HG03354 (cell line): ENCODE results near the gene ZNF689.
A peak's percentile ranks its signal among the peaks of the same experiment; 100 is the strongest.
"Not testable (repeated sequence)": the region's sequence is repeated elsewhere in the genome, so short reads cannot be mapped to it uniquely, and the experiment has no call there.

Source experiments
- ATAC-seq: cut with Tn5 transposase; IDR thresholded peaks from one replicate; pipeline ENCODE4 v1.9.1; 2021; ENCODE audit warnings: mild to moderate bottlenecking; ENCODE audit not compliant: unreplicated experiment, poor library complexity, severe bottlenecking

Gene ZNF689

GRCh38 chr16:30637944-30638343 lies 27.8 kb upstream of the ZNF689 start:
- ATAC-seq = no peak

GRCh38 chr16:30637139-30637538 lies 26.9 kb upstream of the ZNF689 start:
- not testable (repeated sequence) for ATAC-seq

GRCh38 chr16:30636599-30636998 lies 26.4 kb upstream of the ZNF689 start:
- ATAC-seq = no peak

GRCh38 chr16:30633526-30633925 lies 23.3 kb upstream of the ZNF689 start:
- ATAC-seq = no peak

GRCh38 chr16:30632454-30632853 lies 22.3 kb upstream of the ZNF689 start:
- ATAC-seq = not testable (repeated sequence)

GRCh38 chr16:30628628-30629540 lies 18.7 kb upstream of the ZNF689 start:
- ATAC-seq = peak; percentile 50

- ATAC-seq = no peak
Observed at GRCh38 chr16:30626236-30626635, 16.0 kb upstream of the ZNF689 start.

GRCh38 chr16:30623536-30624283 lies 13.5 kb upstream of the ZNF689 start:
- ATAC-seq = no peak

GRCh38 chr16:30622455-30623032 lies 12.4 kb upstream of the ZNF689 start:
- no peak for ATAC-seq

GRCh38 chr16:30621765-30622164 lies 11.6 kb upstream of the ZNF689 start:
- ATAC-seq = no peak

- no peak for ATAC-seq
Observed at GRCh38 chr16:30620169-30620568, 10.0 kb upstream of the ZNF689 start.

- no peak for ATAC-seq
Observed at GRCh38 chr16:30619638-30620037, 9.4 kb upstream of the ZNF689 start.

- no peak for ATAC-seq
Observed at GRCh38 chr16:30619202-30619601, 9.0 kb upstream of the ZNF689 start.

GRCh38 chr16:30615358-30616091 lies 5.3 kb upstream of the ZNF689 start:
- ATAC-seq = no peak

GRCh38 chr16:30609002-30609925 lies 925 bp downstream of the ZNF689 start:
- peak; percentile 32 for ATAC-seq

- ATAC-seq = no peak
Observed at GRCh38 chr16:30606004-30606403, 4.2 kb downstream of the ZNF689 start.

GRCh38 chr16:30605158-30605557 lies 5.0 kb downstream of the ZNF689 start:
- ATAC-seq = no peak

GRCh38 chr16:30604316-30604947 lies 5.8 kb downstream of the ZNF689 start:
- no peak for ATAC-seq
